ENCODE results near the gene THSD4. TPM values are rescaled to one million over a fixed set of nuclear protein-coding genes. Genes with fewer than 3 reads are reported as not detected.

Gene THSD4
- total and polyA plus RNA-seq, 9 of the 15 experiments (the other 6 are each of a cell fraction or from before 2014, with no cell fraction given): 0.04 TPM; not detected in 5

- POLR2A ChIA-PET: no interaction called here
- no TSS peak for BruUV-seq (replicated peaks)
- ATAC-seq: peak; percentile 84
- no peak for TF ChIP-seq JUNB (CRISPR knock-in tag; conservative IDR thresholded peaks at IDR 0.05)
- TF ChIP-seq RFX7 (CRISPR knock-in tag; IDR thresholded peaks at IDR 0.05): no peak
- peak in 1 of 2 experiments; percentile 30; a peak in 1 of 4 replicates for TF ChIP-seq RAD21 (CRISPR knock-in tag; conservative IDR thresholded peaks at IDR 0.05 in 1 of 2, IDR thresholded peaks at IDR 0.05 in 1 of 2)
- no peak for TF ChIP-seq NFIX (CRISPR knock-in tag; IDR thresholded peaks at IDR 0.05; ENCODE audit: low read depth)
- TF ChIP-seq HOMEZ (CRISPR knock-in tag; IDR thresholded peaks at IDR 0.05): no peak
- TF ChIP-seq MAFK (IDR thresholded peaks at IDR 0.05; ENCODE audit: low read length): no peak
- no peak for TF ChIP-seq FOXA1 (IDR thresholded peaks at IDR 0.05; ENCODE audit: borderline replicate concordance)
- TF ChIP-seq THRAP3 (IDR thresholded peaks at IDR 0.05; ENCODE audit: borderline replicate concordance): no peak
- TF ChIP-seq DNMT1 (IDR thresholded peaks at IDR 0.05): no peak
- no peak for TF ChIP-seq NRF1 (conservative IDR thresholded peaks at IDR 0.05 in 1 of 2, IDR thresholded peaks at IDR 0.05 in 1 of 2)
- no peak for TF ChIP-seq ZBTB33 (CRISPR knock-in tag; IDR thresholded peaks at IDR 0.05)
- TF ChIP-seq KHSRP (IDR thresholded peaks at IDR 0.05): no peak
- no peak for TF ChIP-seq HIVEP1 (CRISPR knock-in tag; IDR thresholded peaks at IDR 0.05)
- TF ChIP-seq FUS (optimal IDR thresholded peaks at IDR 0.05; ENCODE audit: low read depth, low read length): no peak
- TF ChIP-seq SMC3 (conservative IDR thresholded peaks at IDR 0.05; ENCODE audit: insufficient read depth, low read depth, low read length): 0 out of 2 replicates have a peak, but pooled peaks have one; percentile 22
- TF ChIP-seq HLTF (IDR thresholded peaks at IDR 0.05): no peak
- no peak for TF ChIP-seq GTF2E2 (tag; IDR thresholded peaks at IDR 0.05)
- no peak for TF ChIP-seq SIN3B (IDR thresholded peaks at IDR 0.05; ENCODE audit: low read depth)
- TF ChIP-seq MCM3 (IDR thresholded peaks at IDR 0.05): no peak
- peak; percentile 51 to 78 (median 58) for TF ChIP-seq CTCF (IDR thresholded peaks at IDR 0.05 in 2 of 3, conservative IDR thresholded peaks at IDR 0.05 in 1 of 3; ENCODE audit: insufficient read depth in 2 of 3, low read depth in 1 of 3, low read length in 3 of 3)
- no peak for TF ChIP-seq ZNF133 (CRISPR knock-in tag; IDR thresholded peaks at IDR 0.05)
These were observed 669.4 kb downstream of the THSD4 start for GRCh38 chr15:71784719-71785118.

More at GRCh38 chr15:71784719-71785118, 669.4 kb downstream of the THSD4 start:
- CTCF ChIA-PET (ENCODE audit: low intra/inter-chr PET ratio): interaction anchor here (3.1 kb wide), 1 partner anchor 371 kb away, joined by 17 read pairs; no protein-coding TSS in a partner anchor
- no peaks in the 10 kb centered on the region for H3K79me2 ChIP-seq (ENCODE audit: control insufficient read depth, insufficient read depth, low read length)
- DNase-seq (ENCODE audit: extremely low read depth in 1 of 4, low spot score in 3 of 4): peak; percentile 29 to 49 (median 46)
- no peak overlapping the region for H3K4me3 ChIP-seq
- peaks cover 40 to 48% of the 10 kb centered on the region in 2 experiments for H3K27me3 ChIP-seq (ENCODE audit: control insufficient read depth in 2 of 2, insufficient read depth in 2 of 2, low read length in 2 of 2)
- FAIRE-seq: no peak
- H3K9me1 ChIP-seq (ENCODE audit: control insufficient read depth, insufficient read depth, low read length): no peaks in the 10 kb centered on the region
- no peaks in the 10 kb centered on the region for H3K4me1 ChIP-seq (replicated peaks in 1 of 2; ENCODE audit: control insufficient read depth in 2 of 2, insufficient read depth in 2 of 2, low read length in 2 of 2)
- in situ Hi-C loops (cut with MboI) (no loop called here), intact Hi-C loops (cut with micrococcal nuclease) (loop anchor here (5.0 kb wide), 1 partner anchor 373 kb away; no protein-coding TSS in a partner anchor)
- H4K20me1 ChIP-seq (replicated peaks; ENCODE audit: control insufficient read depth, insufficient read depth, low read length): peaks cover 4% of the 10 kb centered on the region; the same call in 1 of the 2 replicates
- H3K9me3 ChIP-seq (replicated peaks; ENCODE audit: control insufficient read depth, insufficient read depth, low read depth, low read length): no peaks in the 10 kb centered on the region
- H3K27ac ChIP-seq (ENCODE audit: extremely low read depth, low read depth, low read length): no peak overlapping the region
- WGBS (ENCODE audit: insufficient coverage, low coverage, missing lambda C conversion rate): 0% methylated on average over 6 of the region's 6 CpGs
- H3K4me2 ChIP-seq (ENCODE audit: insufficient read depth, low read length): no peak overlapping the region
- no peak overlapping the region for H3K9ac ChIP-seq (ENCODE audit: insufficient read depth in 1 of 2, low read depth in 2 of 2, low read length in 2 of 2)
- H2AFZ ChIP-seq (ENCODE audit: low read depth, low read length): no peak overlapping the region
- no peaks in the 10 kb centered on the region for H3K36me3 ChIP-seq (ENCODE audit: control insufficient read depth, insufficient read depth, low read length)
